ENCODE results near the gene CACNA1S. TPM values are rescaled to one million over a fixed set of nuclear protein-coding genes. Genes with fewer than 3 reads are reported as not detected.

Gene CACNA1S
- polyA plus RNA-seq, 3 donors: 0.39 to 0.50 (median 0.44) TPM

- DNase-seq (ENCODE audit: extremely low read depth in 1 of 11, low read depth in 9 of 11, low spot score in 4 of 11): no peak
Measured at GRCh38 chr1:201008666-201009360, 103.4 kb downstream of the CACNA1S start.

- no peak for DNase-seq (ENCODE audit: extremely low read depth in 1 of 11, low read depth in 9 of 11, low spot score in 4 of 11)
Measured at GRCh38 chr1:201007481-201007880, 104.7 kb downstream of the CACNA1S start.

GRCh38 chr1:201006450-201006849, 105.8 kb downstream of the CACNA1S start:
- no peak for DNase-seq (ENCODE audit: extremely low read depth in 1 of 11, low read depth in 9 of 11, low spot score in 4 of 11)

GRCh38 chr1:201004732-201005131, 107.5 kb downstream of the CACNA1S start:
- no peak for DNase-seq (ENCODE audit: extremely low read depth in 1 of 11, low read depth in 9 of 11, low spot score in 4 of 11)

GRCh38 chr1:201004154-201004553, 108.1 kb downstream of the CACNA1S start:
- DNase-seq (ENCODE audit: extremely low read depth in 1 of 11, low read depth in 9 of 11, low spot score in 4 of 11): no peak

GRCh38 chr1:201002510-201002909, 109.7 kb downstream of the CACNA1S start:
- no peak for DNase-seq (ENCODE audit: extremely low read depth in 1 of 11, low read depth in 9 of 11, low spot score in 4 of 11)

- no peak for DNase-seq (ENCODE audit: extremely low read depth in 1 of 11, low read depth in 9 of 11, low spot score in 4 of 11)
Measured at GRCh38 chr1:201001962-201002361, 110.3 kb downstream of the CACNA1S start.

GRCh38 chr1:201000391-201000790, 111.8 kb downstream of the CACNA1S start:
- no peak for DNase-seq (ENCODE audit: extremely low read depth in 1 of 11, low read depth in 9 of 11, low spot score in 4 of 11)

- no peak for DNase-seq (ENCODE audit: extremely low read depth in 1 of 11, low read depth in 9 of 11, low spot score in 4 of 11)
Measured at GRCh38 chr1:200999667-201000066, 112.6 kb downstream of the CACNA1S start.

GRCh38 chr1:200998323-200998722, 113.9 kb downstream of the CACNA1S start:
- DNase-seq (ENCODE audit: extremely low read depth in 1 of 11, low read depth in 9 of 11, low spot score in 4 of 11): no peak

- no peak for DNase-seq (ENCODE audit: extremely low read depth in 1 of 11, low read depth in 9 of 11, low spot score in 4 of 11)
Measured at GRCh38 chr1:200992382-200993048, 119.7 kb downstream of the CACNA1S start.

GRCh38 chr1:200991097-200991614, 121.1 kb downstream of the CACNA1S start:
- no peak for DNase-seq (ENCODE audit: extremely low read depth in 1 of 11, low read depth in 9 of 11, low spot score in 4 of 11)

- no peak for DNase-seq (ENCODE audit: extremely low read depth in 1 of 11, low read depth in 9 of 11, low spot score in 4 of 11)
Measured at GRCh38 chr1:200990114-200990513, 122.1 kb downstream of the CACNA1S start.

Other genes with a start within 250 kb of the CACNA1S start
- gene GPR25, start 239.4 kb downstream of the CACNA1S start, polyA plus RNA-seq (ENCODE audit: insufficient read length in 3 of 3): under 1 TPM in 1 of 3 donors, not detected in 2; 0.09 TPM
- 10 to 100 TPM; 33.9 to 41.0 (median 34.8) TPM for gene INAVA, start 217.5 kb downstream of the CACNA1S start, polyA plus RNA-seq (ENCODE audit: insufficient read length in 3 of 3)
- gene KIF21B, start 88.7 kb downstream of the CACNA1S start, polyA plus RNA-seq (ENCODE audit: insufficient read length in 3 of 3): 1 to 10 TPM; 2.1 to 3.2 (median 2.3) TPM
- under 1 TPM; 0.12 to 0.40 (median 0.15) TPM for gene ASCL5, start 14.8 kb upstream of the CACNA1S start, polyA plus RNA-seq (ENCODE audit: insufficient read length in 3 of 3)
- gene TMEM9, start 42.0 kb upstream of the CACNA1S start, polyA plus RNA-seq (ENCODE audit: insufficient read length in 3 of 3): 100 to 1,000 TPM; 137 to 156 (median 145) TPM
- 1 to 10 TPM in 2 of 3 donors, under 1 TPM in 1; 0.79 to 1.3 (median 1.0) TPM for gene IGFN1, start 78.4 kb upstream of the CACNA1S start, polyA plus RNA-seq (ENCODE audit: insufficient read length in 3 of 3)
- under 1 TPM; 0.06 to 0.09 (median 0.08) TPM for gene PKP1, start 171.1 kb upstream of the CACNA1S start, polyA plus RNA-seq (ENCODE audit: insufficient read length in 3 of 3)